ENCODE results near the gene PRR14L.
A peak's percentile ranks its signal among the peaks of the same experiment; 100 is the strongest.

Gene PRR14L

DNA sequence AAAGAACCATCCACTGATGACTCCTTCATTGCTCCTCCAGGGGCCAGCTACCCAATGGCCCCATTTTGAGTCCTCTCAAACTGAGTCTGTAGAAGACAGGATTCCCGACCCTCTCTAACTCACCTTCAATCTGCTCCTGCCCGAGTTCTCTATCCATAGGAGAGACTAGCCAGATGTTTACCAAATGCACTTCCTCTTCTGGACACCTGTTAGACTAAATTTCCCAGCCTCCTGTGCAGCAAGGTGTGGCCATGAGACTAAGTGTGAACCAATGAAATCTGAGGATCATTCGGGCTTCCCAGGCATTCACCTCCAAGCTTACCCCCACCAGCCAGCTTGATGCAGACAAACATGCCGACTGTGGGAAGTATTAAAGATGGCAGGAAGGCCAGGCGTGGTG lies 95.5 kb downstream of the PRR14L start:
- no peak overlapping the region; the same call in 1 of the 2 replicates for H3K27ac ChIP-seq
- no peak for TF ChIP-seq ZFX (IDR thresholded peaks at IDR 0.05)
- TF ChIP-seq, protein P1, sequence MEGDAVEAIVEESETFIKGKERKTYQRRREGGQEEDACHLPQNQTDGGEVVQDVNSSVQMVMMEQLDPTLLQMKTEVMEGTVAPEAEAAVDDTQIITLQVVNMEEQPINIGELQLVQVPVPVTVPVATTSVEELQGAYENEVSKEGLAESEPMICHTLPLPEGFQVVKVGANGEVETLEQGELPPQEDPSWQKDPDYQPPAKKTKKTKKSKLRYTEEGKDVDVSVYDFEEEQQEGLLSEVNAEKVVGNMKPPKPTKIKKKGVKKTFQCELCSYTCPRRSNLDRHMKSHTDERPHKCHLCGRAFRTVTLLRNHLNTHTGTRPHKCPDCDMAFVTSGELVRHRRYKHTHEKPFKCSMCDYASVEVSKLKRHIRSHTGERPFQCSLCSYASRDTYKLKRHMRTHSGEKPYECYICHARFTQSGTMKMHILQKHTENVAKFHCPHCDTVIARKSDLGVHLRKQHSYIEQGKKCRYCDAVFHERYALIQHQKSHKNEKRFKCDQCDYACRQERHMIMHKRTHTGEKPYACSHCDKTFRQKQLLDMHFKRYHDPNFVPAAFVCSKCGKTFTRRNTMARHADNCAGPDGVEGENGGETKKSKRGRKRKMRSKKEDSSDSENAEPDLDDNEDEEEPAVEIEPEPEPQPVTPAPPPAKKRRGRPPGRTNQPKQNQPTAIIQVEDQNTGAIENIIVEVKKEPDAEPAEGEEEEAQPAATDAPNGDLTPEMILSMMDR (conservative IDR thresholded peaks at IDR 0.05), result no peak

DNA sequence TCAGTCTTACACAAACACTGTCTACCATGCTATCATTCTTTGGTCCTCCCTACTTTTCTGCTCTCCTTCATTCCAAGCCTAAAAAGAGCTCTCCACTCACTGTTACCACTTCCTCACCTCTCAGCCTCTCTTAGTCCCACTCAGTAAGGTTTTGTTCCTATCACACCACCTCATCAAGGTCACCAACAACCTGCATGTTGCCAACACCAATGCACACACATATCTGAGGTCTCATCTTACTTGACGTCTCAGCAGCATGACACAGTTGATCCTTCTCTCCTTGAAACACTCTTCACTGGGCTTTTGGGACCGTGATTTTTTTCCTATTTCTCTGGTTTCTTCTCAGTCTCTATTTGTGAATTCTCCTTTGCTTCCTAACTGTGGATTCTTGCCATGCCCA lies 96.0 kb downstream of the PRR14L start:
- TF ChIP-seq, protein P1 (conservative IDR thresholded peaks at IDR 0.05), result no peak
- TF ChIP-seq ZFX (IDR thresholded peaks at IDR 0.05), result no peak
- H3K27ac ChIP-seq, result peak overlapping the region; percentile 43

DNA sequence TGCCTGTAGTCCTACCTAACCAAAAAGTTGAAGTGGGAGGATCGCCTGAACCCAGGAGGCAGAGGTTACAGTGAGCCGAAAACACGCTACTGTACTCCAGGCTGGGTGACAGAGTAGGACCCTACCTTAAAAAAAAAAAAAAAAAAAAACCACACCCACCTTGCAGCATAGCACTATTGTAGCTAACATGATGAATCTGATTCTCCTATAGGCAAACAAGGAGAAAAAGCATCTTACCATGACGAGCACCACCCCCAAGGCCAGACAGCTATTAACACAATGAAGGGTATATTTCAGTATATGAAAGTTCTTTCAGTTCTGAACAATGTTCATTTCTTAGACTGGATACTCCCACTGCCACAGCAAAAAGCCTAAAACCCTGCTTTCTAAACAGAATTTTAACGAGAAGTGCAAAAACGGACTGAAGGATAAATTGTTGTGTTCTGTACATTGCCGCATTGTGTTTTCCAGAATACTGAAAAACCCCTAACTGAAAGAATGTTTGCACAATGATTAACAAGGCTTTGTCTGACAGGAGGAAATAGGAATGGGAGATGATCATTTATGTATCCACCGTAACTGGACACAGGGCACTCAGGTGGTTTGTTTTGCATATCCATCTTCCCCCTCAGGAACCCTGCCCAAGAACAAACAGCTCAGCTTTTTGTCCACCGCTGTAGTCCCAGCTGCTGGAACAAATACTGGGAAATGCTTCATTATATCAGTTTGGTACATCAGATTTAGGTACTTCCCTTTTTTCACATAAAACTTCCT lies 96.8 kb downstream of the PRR14L start:
- H3K27ac ChIP-seq, result peak overlapping the region; percentile 43
- TF ChIP-seq ZFX (IDR thresholded peaks at IDR 0.05), result no peak
- TF ChIP-seq, protein P1 (conservative IDR thresholded peaks at IDR 0.05), result no peak

DNA sequence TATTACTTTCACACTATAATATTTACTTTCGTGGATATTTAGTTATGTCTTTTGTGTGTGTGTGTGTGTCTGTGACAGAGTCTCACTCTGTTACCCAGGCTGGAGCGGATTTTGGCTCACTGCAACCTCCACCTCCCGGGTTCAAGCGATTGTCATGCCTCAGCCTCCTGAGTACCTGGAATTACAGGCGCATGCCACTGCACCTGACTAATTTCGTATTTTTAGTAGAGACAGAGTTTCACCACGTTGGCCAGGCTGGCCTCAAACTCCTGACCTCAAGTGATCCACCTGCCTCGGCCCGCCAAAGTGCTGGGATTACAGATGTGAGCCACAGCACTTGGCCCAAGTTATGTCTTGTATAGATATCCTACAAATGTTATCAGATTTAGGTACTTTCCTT lies 97.8 kb downstream of the PRR14L start:
- TF ChIP-seq ZFX (IDR thresholded peaks at IDR 0.05), result no peak
- TF ChIP-seq, protein P1 (conservative IDR thresholded peaks at IDR 0.05), result no peak
- no peak overlapping the region for H3K27ac ChIP-seq

DNA sequence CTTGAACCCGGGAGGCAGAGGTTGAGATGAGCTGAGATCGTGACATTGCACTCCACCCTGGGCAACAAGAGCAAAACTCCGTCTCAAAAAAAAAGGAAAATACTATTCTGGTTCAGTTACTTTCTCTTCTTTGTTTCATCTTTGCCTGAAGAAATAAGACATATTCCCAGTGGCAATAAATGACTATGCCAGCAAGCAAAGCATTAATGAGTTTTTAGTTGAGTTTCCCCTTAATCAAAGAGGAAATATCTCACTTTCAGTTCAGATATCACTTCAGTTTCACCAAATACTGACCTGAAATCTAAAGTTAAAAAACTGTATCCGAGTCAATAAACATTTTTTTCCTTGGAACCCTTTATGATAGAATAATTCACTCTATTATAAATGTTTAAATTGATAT lies 98.3 kb downstream of the PRR14L start:
- TF ChIP-seq ZFX (IDR thresholded peaks at IDR 0.05), result no peak
- TF ChIP-seq, protein P1 (conservative IDR thresholded peaks at IDR 0.05), result no peak
- no peak overlapping the region for H3K27ac ChIP-seq

DNA sequence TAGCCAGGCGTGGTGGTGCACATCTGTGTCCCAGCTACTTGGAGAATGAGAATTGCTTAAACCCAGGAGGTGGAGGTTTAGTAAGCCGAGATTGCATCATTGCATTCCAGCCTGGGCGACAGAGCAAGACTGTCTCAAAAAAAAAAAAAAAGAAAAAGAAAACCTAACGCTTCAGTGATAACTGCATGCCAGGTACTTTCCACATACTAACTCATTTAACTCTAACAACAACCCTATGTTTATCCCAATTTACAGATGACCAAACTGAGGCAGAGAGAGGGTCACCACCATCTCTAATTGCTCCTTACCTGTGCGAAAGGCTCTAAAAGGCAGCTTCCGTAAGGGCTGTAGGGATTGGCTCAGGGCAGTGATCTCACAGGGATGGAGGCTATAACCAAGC lies 99.5 kb downstream of the PRR14L start:
- TF ChIP-seq, protein P1 (conservative IDR thresholded peaks at IDR 0.05), result no peak
- no peak for TF ChIP-seq ZFX (IDR thresholded peaks at IDR 0.05)
- no peak overlapping the region for H3K27ac ChIP-seq

DNA sequence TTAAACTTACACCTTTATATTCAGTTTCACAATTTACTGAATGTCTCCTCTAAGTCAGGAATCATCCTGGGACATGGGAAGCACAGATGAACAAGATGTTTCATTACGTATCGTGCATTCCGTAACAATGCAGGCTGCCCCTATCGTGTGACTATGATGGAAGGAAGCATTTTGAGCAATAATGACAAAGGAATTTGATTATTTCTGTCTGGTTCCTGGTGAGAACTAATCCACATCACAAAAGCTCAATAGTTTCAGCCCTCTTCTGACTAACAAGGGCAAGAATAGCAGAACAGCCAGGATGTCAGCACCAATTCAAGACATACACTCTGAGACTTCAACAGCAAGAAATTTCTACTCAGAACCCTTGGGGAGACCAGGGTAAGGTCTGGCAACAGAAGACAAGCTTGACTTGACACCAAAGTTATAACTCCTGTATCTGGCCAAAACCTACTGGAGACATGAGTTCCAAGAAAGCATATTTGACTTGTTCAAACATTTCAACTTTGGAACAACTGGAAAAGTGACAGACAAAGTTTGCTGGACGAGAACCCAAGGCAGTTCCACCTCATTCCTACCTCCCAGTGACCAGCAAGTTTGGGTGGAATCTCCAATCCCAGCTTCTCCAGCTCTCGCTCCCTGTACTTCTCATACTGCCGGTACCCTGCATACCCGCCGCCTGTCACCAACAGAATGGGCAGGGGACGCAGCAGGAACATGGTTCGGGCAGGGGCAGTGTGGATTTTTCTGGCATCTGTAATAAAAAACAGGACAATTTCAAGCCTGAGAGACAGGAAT lies 102.2 kb downstream of the PRR14L start:
- TF ChIP-seq ZFX (IDR thresholded peaks at IDR 0.05), result no peak
- TF ChIP-seq, protein P1 (conservative IDR thresholded peaks at IDR 0.05), result no peak
- no peak overlapping the region for H3K27ac ChIP-seq

All from C4-2B (cell line).